LNCaP clone FGC (cell line): ENCODE measurements around the gene GPRC6A.
"Not testable (repeated sequence)": the region's sequence is repeated elsewhere in the genome, so short reads cannot be mapped to it uniquely, and the experiment has no call there.

ENCODE experiments used
- DNase-seq: peaks from one replicate; pipeline ENCODE4 v3.0.0-alpha.2; 2011; ENCODE audit warnings: low read depth
- H3K4me3 ChIP-seq: 2 replicates; pipeline ENCODE4 v1.5.1; 2011; ENCODE audit warnings: mild to moderate bottlenecking, low read depth, low read length, control low read depth
- TF ChIP-seq, protein P1 (sequence below): IDR thresholded peaks from 2 replicates; pipeline ENCODE4 v1.5.1; 2012; ENCODE audit warnings: mild to moderate bottlenecking; ENCODE audit not compliant: control insufficient read depth, insufficient read depth; ENCODE audit errors: extremely low read depth

Gene GPRC6A

DNA sequence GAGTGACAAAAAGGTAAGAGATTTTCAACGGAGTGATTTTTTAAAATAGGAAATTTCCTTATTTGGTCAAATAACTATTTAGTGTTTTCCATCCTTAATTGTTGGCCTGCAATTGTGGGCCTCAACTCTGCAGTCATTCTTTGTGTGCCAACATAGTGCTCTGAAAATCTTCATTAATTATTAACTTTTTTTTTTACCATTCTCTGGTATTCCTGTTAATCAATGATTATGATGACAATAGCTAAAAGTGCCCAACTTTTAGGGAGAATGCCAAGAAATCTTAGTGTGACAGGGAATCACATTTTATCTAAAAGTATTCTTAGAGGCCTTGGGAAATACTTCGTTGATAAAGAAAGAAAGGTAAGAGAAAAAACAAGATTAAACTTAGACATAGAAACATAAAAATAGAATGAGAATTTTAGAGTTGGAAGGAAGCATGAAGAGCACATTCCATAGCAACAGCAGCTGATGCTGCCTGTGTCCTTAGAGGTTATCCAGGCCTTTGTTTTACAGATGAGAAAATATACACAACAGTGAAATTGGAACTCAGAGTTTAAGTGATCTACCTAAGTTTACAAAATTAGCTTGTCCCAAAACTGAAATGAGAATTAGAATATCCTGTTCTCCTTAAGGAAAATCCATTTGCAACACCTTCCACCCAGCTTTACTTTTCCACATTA lies 1.2 kb downstream of the GPRC6A start:
- no peak overlapping the region for H3K4me3 ChIP-seq
- DNase-seq: no peak
- TF ChIP-seq, protein P1, sequence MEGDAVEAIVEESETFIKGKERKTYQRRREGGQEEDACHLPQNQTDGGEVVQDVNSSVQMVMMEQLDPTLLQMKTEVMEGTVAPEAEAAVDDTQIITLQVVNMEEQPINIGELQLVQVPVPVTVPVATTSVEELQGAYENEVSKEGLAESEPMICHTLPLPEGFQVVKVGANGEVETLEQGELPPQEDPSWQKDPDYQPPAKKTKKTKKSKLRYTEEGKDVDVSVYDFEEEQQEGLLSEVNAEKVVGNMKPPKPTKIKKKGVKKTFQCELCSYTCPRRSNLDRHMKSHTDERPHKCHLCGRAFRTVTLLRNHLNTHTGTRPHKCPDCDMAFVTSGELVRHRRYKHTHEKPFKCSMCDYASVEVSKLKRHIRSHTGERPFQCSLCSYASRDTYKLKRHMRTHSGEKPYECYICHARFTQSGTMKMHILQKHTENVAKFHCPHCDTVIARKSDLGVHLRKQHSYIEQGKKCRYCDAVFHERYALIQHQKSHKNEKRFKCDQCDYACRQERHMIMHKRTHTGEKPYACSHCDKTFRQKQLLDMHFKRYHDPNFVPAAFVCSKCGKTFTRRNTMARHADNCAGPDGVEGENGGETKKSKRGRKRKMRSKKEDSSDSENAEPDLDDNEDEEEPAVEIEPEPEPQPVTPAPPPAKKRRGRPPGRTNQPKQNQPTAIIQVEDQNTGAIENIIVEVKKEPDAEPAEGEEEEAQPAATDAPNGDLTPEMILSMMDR: no peak

DNA sequence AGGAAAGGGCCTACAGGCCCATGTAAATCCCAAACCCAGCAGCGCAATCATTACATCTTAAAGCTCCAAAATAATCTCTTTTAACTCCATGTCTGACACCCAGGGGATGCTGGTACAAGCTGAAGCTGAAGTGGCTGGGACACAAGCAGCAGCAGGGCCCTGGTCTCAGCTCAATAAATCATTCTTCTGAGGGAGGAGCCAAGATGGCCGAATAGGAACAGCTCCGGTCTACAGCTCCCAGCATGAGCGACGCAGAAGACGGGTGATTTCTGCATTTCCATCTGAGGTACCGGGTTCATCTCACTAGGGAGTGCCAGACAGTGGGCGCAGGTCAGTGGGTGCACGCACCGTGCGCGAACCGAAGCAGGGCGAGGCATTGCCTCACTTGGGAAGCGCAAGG lies 12.5 kb downstream of the GPRC6A start:
- DNase-seq, H3K4me3 ChIP-seq: not testable (repeated sequence)

DNA sequence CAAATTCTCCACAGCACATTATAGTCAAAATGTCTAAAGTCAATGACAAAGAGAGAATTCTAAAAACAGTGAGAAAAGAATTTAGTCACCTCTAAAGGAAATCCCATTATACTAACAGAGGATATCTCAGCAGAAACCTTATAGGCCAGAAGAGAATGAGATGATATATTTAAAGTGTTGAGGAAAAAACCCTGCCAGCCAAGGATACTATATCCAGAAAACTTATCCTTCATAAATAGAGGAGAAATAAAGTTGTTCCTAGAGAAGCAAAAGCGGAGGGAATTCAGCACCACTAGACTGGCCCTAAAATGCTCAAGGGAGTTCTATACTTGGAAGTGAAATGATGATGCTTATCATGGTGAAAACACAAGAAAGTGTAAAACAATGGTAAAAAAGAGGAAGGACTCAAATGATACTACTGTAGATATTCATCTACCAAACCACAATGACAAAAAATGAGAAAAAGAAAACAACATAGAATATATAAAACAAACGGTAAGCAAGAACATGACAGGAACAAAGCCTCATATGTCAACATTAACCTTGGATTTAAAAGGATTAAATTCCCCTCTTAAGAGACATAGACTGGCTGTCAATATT lies 16.7 kb downstream of the GPRC6A start:
- no peak overlapping the region for H3K4me3 ChIP-seq
- TF ChIP-seq, protein P1: no peak
- no peak for DNase-seq

DNA sequence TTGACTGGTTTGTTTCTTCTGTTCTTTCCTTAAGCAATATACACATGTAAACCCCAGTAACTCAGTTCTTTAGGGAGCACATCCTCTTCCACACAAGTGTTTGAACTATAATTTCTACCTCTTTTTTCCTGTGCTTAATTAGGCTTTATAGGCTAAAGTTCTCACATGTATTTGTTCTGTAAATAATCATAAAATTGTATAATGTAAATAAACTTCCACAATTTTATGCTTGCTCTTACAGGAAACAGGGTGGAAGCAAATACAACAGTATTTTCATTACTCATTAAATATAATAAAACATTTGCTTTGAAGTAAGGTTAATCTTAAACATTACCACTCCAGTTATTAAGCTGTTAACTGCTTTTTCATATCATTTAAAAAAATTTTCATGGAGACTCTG lies 26.9 kb downstream of the GPRC6A start:
- peak; percentile 55 for DNase-seq
- H3K4me3 ChIP-seq: no peak overlapping the region
- TF ChIP-seq, protein P1: no peak

DNA sequence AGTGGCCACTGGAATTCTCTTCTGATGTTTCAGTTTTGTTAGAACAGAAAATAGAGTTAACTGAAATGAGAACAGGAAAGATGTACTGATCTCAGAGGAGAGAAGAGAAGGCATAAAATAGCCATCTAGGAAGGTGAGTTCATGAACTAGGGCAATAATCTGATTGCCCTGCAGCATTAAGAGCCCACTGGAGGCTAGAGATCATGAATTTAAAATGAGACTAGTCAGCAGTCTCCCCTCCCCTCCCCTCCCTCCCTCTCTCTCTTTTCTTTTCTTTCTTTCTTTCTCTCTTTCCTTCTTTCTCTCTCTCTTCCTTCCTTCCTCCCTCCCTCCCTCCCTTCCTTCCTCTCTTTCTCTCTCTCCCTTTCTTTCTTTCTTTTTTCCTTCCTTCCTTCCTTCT lies 28.9 kb downstream of the GPRC6A start:
- DNase-seq: no peak
- TF ChIP-seq, protein P1: no peak
- H3K4me3 ChIP-seq: no peak overlapping the region

DNA sequence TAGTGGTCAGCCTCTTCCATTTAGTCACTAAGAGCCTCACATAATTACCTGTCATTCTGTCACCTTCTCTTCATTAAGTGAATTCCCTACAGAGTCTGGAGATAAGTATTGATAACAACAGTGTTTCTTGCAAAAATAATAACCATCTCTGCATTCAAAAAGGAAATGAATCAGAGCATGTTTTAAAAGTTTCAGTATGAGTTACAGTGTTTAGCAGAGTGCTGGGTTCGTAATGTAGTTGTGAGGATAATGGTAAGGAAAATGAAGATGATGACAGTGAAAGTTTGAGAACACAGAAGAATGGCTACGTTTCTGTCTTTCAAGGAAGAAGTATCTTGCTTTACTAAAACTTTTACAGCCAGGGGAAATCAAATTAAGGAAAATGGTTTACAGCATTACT lies 31.3 kb downstream of the GPRC6A start:
- H3K4me3 ChIP-seq: no peak overlapping the region
- no peak for DNase-seq
- TF ChIP-seq, protein P1: no peak

DNA sequence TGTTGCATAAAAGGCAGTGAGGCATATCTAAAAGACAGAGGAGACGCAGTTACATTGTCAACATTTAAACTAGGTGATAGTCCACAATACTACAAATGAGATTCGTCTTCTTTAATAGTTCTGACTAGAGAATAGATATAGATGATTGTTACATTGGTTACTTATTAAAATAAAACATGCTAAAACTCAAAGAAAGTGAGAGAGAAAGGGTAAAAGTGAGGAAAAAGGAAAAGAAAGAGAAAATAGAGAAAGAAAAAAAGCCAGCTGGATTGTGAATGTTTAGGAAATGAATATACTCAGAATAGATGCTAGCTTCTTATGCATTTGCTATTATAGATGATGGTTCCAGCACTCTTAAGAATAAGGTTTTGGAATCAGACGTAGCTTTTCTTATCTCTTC lies 35.7 kb downstream of the GPRC6A start:
- no peak for DNase-seq

More for the DNA sequence above, 35.7 kb downstream of the GPRC6A start:
- TF ChIP-seq, protein P1: no peak
- no peak overlapping the region for H3K4me3 ChIP-seq
